ENCODE results near the gene HRH3. TPM values are rescaled to one million over a fixed set of nuclear protein-coding genes. Genes with fewer than 3 reads are reported as not detected.

Gene HRH3
- total RNA-seq, 1 experiment from 2014 or later: not detected

GRCh38 chr20:62222266-62222850, 2.3 kb upstream of the HRH3 start:
- intact Hi-C loops (cut with micrococcal nuclease; ENCODE audit: unreplicated experiment): no loop called here
- TF ChIP-seq, protein P1, sequence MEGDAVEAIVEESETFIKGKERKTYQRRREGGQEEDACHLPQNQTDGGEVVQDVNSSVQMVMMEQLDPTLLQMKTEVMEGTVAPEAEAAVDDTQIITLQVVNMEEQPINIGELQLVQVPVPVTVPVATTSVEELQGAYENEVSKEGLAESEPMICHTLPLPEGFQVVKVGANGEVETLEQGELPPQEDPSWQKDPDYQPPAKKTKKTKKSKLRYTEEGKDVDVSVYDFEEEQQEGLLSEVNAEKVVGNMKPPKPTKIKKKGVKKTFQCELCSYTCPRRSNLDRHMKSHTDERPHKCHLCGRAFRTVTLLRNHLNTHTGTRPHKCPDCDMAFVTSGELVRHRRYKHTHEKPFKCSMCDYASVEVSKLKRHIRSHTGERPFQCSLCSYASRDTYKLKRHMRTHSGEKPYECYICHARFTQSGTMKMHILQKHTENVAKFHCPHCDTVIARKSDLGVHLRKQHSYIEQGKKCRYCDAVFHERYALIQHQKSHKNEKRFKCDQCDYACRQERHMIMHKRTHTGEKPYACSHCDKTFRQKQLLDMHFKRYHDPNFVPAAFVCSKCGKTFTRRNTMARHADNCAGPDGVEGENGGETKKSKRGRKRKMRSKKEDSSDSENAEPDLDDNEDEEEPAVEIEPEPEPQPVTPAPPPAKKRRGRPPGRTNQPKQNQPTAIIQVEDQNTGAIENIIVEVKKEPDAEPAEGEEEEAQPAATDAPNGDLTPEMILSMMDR (conservative IDR thresholded peaks at IDR 0.05): no peak
- TF ChIP-seq EZH2 (IDR thresholded peaks at IDR 0.05; ENCODE audit: low read depth): no peak
- no peak overlapping the region for H3K27ac ChIP-seq
- H3F3A ChIP-seq (ENCODE audit: insufficient read depth, low read depth): peaks cover 9% of the 10 kb centered on the region
- H3K4me1 ChIP-seq (replicated peaks; ENCODE audit: insufficient read depth): no peaks in the 10 kb centered on the region
- CTCF ChIA-PET: no interaction called here
- peaks cover 93% of the 10 kb centered on the region for H3K27me3 ChIP-seq (ENCODE audit: insufficient read depth, low read depth)
- H3K9me2 ChIP-seq (ENCODE audit: insufficient read depth): no peaks in the 10 kb centered on the region
- POLR2A ChIA-PET (ENCODE audit: unreplicated experiment): no interaction called here
- no TSS peak for BruUV-seq (replicated peaks)
- H3K79me2 ChIP-seq (ENCODE audit: low read depth): no peaks in the 10 kb centered on the region
- H4K20me1 ChIP-seq (ENCODE audit: insufficient read depth): 0 out of 2 replicates have a peak, but pooled peaks cover 4% of the 10 kb centered on the region
- H3K4me3 ChIP-seq: no peak overlapping the region
- no peak for DNase-seq
- H2AFZ ChIP-seq: no peak overlapping the region
- H3K9me3 ChIP-seq (ENCODE audit: insufficient read depth, low read depth): no peaks in the 10 kb centered on the region
- no peaks in the 10 kb centered on the region for H3K36me3 ChIP-seq (ENCODE audit: low read depth)
- no peak overlapping the region for H3K4me2 ChIP-seq

- Histone ChIP-seq H3K9me3 (ENCODE audit: insufficient read depth, low read depth) (no peaks in the 10 kb centered on the region), H2AFZ (no peak overlapping the region), H4K20me1 (ENCODE audit: insufficient read depth) (0 out of 2 replicates have a peak, but pooled peaks cover 4% of the 10 kb centered on the region), H3K9me2 (ENCODE audit: insufficient read depth) (no peaks in the 10 kb centered on the region), H3K4me3 (no peak overlapping the region), H3K27ac (no peak overlapping the region), H3K79me2 (ENCODE audit: low read depth) (no peaks in the 10 kb centered on the region), H3F3A (ENCODE audit: insufficient read depth, low read depth) (peaks cover 9% of the 10 kb centered on the region), H3K36me3 (ENCODE audit: low read depth) (no peaks in the 10 kb centered on the region), H3K4me2 (no peak overlapping the region), H3K4me1 (replicated peaks; ENCODE audit: insufficient read depth) (no peaks in the 10 kb centered on the region), H3K27me3 (ENCODE audit: insufficient read depth, low read depth) (peaks cover 93% of the 10 kb centered on the region)
- ChIA-PET POLR2A (ENCODE audit: unreplicated experiment) (interaction anchor here (0.7 kb wide), 1 partner anchor 220 kb away, joined by 4 read pairs; no protein-coding TSS in a partner anchor), CTCF (no interaction called here)
- TF ChIP-seq, protein P1 (conservative IDR thresholded peaks at IDR 0.05): no peak
- TF ChIP-seq EZH2 (IDR thresholded peaks at IDR 0.05; ENCODE audit: low read depth): no peak
- no TSS peak for BruUV-seq (replicated peaks)
- intact Hi-C loops (cut with micrococcal nuclease; ENCODE audit: unreplicated experiment): no loop called here
- DNase-seq: no peak
Measured at GRCh38 chr20:62220666-62221568, 839 bp upstream of the HRH3 start.

DNA sequence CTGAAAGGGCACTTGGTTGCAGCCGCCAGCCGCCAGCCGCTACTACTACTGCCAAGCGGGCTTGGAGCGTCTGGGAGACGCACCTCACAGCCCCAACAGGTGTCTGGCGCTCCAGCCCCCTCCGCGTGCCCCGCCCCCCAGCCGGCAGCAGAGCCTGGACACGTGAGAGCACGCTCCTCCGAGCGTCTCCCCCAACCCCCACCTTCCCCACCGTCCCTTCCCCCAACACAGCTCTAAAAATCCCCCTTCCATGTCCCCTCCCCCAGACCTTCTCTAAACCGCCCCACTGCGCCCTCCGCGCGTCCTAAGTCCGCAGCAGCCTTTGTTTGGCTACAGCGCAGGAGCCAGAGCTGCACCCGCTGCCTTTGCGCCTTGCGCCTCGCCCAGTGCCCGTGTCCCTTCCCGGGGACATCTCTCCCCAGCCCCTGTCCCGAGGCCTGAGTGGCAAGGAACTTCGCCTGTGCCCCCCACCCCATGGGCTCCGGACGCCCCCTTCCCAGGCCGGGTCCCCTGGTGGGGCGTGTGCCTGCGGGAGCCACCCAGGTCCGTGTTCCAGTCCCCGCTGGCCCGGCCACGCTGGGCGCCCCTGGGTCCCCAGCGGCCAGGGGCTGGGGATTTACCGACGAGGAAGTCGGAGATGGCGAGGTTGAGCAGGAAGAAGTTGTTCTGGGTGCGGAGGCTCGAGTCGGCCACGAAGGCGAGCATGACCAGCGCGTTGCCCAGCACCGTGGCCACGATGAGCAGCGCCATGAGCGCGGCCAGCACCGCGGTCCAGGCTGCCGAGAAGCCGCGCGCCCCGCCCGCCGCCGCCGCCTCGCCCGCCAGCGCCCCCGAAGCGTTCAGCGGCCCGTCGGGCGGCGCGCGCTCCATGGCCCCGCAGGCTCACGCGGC, 732 bp downstream of the HRH3 start:
- no peak overlapping the region for H3K4me3 ChIP-seq
- no peak overlapping the region for H3K27ac ChIP-seq
- no peak overlapping the region for H2AFZ ChIP-seq
- intact Hi-C loops (cut with micrococcal nuclease; ENCODE audit: unreplicated experiment): no loop called here
- DNase-seq: no peak
- no peaks in the 10 kb centered on the region for H3K79me2 ChIP-seq (ENCODE audit: low read depth)
- H3K4me2 ChIP-seq: no peak overlapping the region
- peaks cover 93% of the 10 kb centered on the region for H3K27me3 ChIP-seq (ENCODE audit: insufficient read depth, low read depth)
- peaks cover 9% of the 10 kb centered on the region for H3F3A ChIP-seq (ENCODE audit: insufficient read depth, low read depth)
- H3K4me1 ChIP-seq (replicated peaks; ENCODE audit: insufficient read depth): no peaks in the 10 kb centered on the region
- POLR2A ChIA-PET (ENCODE audit: unreplicated experiment): no interaction called here
- CTCF ChIA-PET: no interaction called here
- no TSS peak for BruUV-seq (replicated peaks)
- H4K20me1 ChIP-seq (ENCODE audit: insufficient read depth): 0 out of 2 replicates have a peak, but pooled peaks cover 4% of the 10 kb centered on the region
- H3K36me3 ChIP-seq (ENCODE audit: low read depth): no peaks in the 10 kb centered on the region
- H3K9me3 ChIP-seq (ENCODE audit: insufficient read depth, low read depth): no peaks in the 10 kb centered on the region
- no peaks in the 10 kb centered on the region for H3K9me2 ChIP-seq (ENCODE audit: insufficient read depth)
- no peak for TF ChIP-seq EZH2 (IDR thresholded peaks at IDR 0.05; ENCODE audit: low read depth)
- TF ChIP-seq, protein P1 (conservative IDR thresholded peaks at IDR 0.05): no peak
